GM12878 (cell line): ENCODE data around the gene DIS3L2. TPM values are rescaled to one million over a fixed set of nuclear protein-coding genes. Genes with fewer than 3 reads are reported as not detected.
A peak's percentile ranks its signal among the peaks of the same experiment; 100 is the strongest.

Experiments
- ATAC-seq: fragments of 200-7000 bp; cut with Tn5 transposase; 3 replicates; pipeline ENCODE4 v1.9.1; 2020; ENCODE audit warnings: mild to moderate bottlenecking, moderate library complexity
- BruUV-seq: library from RNA; stranded (reverse); fragments of 400-500 nt; replicated peaks from 2 replicates; lab custom pipeline; 2021; lab: Mats Ljungman, UMichigan
- CTCF ChIA-PET: fragments of 300-600 bp; sonication (Branson Sonifier 250); formaldehyde crosslinking; extraction: SDS; loops from one replicate; lab custom pipeline; 2021; ENCODE audit warnings: inconsistent platforms; lab: Yijun Ruan, JAX
- POLR2A ChIA-PET: fragments of 350-600 bp; formaldehyde crosslinking; extraction: SDS; loops from one replicate; lab custom pipeline; 2021; ENCODE audit warnings: inconsistent platforms; lab: Charles Lee
- RAD21 ChIA-PET: fragments of 300-600 bp; sonication (Branson Sonifier 250); formaldehyde crosslinking; loops from one replicate; lab custom pipeline; 2023; ENCODE audit warnings: antibody characterized with exemption; ENCODE audit not compliant: unreplicated experiment; lab: Charles Lee
- SMC1A ChIA-PET: fragments of 300-600 bp; sonication (Branson Sonifier 250); formaldehyde crosslinking; loops from one replicate; lab custom pipeline; 2023; ENCODE audit not compliant: unreplicated experiment, uncharacterized antibody; lab: Charles Lee
- DNase-seq: peaks from one replicate; pipeline ENCODE4 v3.0.0-alpha.2; 2011; ENCODE audit warnings: low read depth, low spot score
- FAIRE-seq: peaks from 3 replicates; lab custom pipeline; 2011; peaks lifted over from hg19 to GRCh38; lab: Jason Lieb, UNC
- H2AFZ ChIP-seq: 2 replicates; pipeline ENCODE4 v1.6.0; 2011; ENCODE audit warnings: low read depth, low read length, control low read depth; ENCODE audit not compliant: control insufficient read depth
- H3K27ac ChIP-seq: 2 replicates; pipeline ENCODE4 v1.5.1; 2011; ENCODE audit warnings: control low read depth; ENCODE audit not compliant: control insufficient read depth, insufficient read depth
- H3K27me3 ChIP-seq, 2 experiments: replicated peaks in 1 of 2; 2 replicates each; pipeline versions ENCODE4 v1.6.0 to v1.6.1; 2011; ENCODE audit warnings: low read length in 1 of 2; ENCODE audit not compliant: control insufficient read depth in 2 of 2, insufficient read depth in 2 of 2
- H3K36me3 ChIP-seq, 2 experiments: 2 replicates each; pipeline ENCODE4 v1.5.1; 2011; ENCODE audit warnings: low read length in 1 of 2; ENCODE audit not compliant: control insufficient read depth in 2 of 2, insufficient read depth in 2 of 2
- H3K4me1 ChIP-seq: 2 replicates; pipeline ENCODE4 v1.6.1; 2011; ENCODE audit warnings: mild to moderate bottlenecking, low read length, moderate library complexity, mixed read lengths; ENCODE audit not compliant: control insufficient read depth, insufficient read depth
- H3K4me2 ChIP-seq: 2 replicates; pipeline ENCODE4 v1.6.0; 2011; ENCODE audit warnings: control low read depth; ENCODE audit not compliant: control insufficient read depth, insufficient read depth
- H3K4me3 ChIP-seq: fragments of 200-600 bp; sonication (generic); 2 replicates; pipeline ENCODE4 v1.5.1; 2016
- H3K79me2 ChIP-seq: 2 replicates; pipeline ENCODE4 v1.6.0; 2011; ENCODE audit warnings: low read length; ENCODE audit not compliant: control insufficient read depth, insufficient read depth
- H3K9ac ChIP-seq: 2 replicates; pipeline ENCODE4 v1.8.0; 2011; ENCODE audit warnings: low read length, control low read depth, mixed read lengths; ENCODE audit not compliant: control insufficient read depth, insufficient read depth
- H3K9me3 ChIP-seq: replicated peaks from 3 replicates; pipeline ENCODE4 v1.5.1; 2011; ENCODE audit warnings: mild to moderate bottlenecking, low read length; ENCODE audit not compliant: control insufficient read depth, insufficient read depth
- H4K20me1 ChIP-seq: 2 replicates; pipeline ENCODE4 v1.6.0; 2011; ENCODE audit not compliant: control insufficient read depth, insufficient read depth
- CHD4 ChIP-seq: fragments of 200-600 bp; sonication (generic); IDR thresholded peaks from 2 replicates; pipeline ENCODE4 v1.6.1; 2016; ENCODE audit warnings: mild to moderate bottlenecking
- KDM1A ChIP-seq: fragments of 200-600 bp; sonication (generic); IDR thresholded peaks from 2 replicates; pipeline ENCODE4 v1.6.1; 2016; ENCODE audit warnings: borderline replicate concordance
- POLR2AphosphoS5 ChIP-seq: IDR thresholded peaks from 2 replicates; pipeline ENCODE4 v1.6.1; 2011; ENCODE audit warnings: mild to moderate bottlenecking, low read length, inconsistent platforms
- RAD21 ChIP-seq: IDR thresholded peaks from 2 replicates; pipeline ENCODE4 v1.6.1; 2011; ENCODE audit warnings: mild to moderate bottlenecking, low read depth, low read length, moderate library complexity; ENCODE audit not compliant: insufficient read depth
- RBBP5 ChIP-seq: fragments of 200-600 bp; sonication (generic); conservative IDR thresholded peaks from 2 replicates; pipeline ENCODE4 v1.6.1; 2016
- SIX5 ChIP-seq: IDR thresholded peaks from 2 replicates; pipeline ENCODE4 v1.6.1; 2011; ENCODE audit warnings: mild to moderate bottlenecking, low read depth, low read length, moderate library complexity; ENCODE audit not compliant: severe bottlenecking
- SMAD1 ChIP-seq: fragments of 450-650 bp; IDR thresholded peaks from 2 replicates; pipeline ENCODE4 v1.6.1; 2018; ENCODE audit warnings: mild to moderate bottlenecking, low read depth; ENCODE audit not compliant: partially characterized antibody
- SMC3 ChIP-seq: IDR thresholded peaks from 2 replicates; pipeline ENCODE4 v1.6.1; 2011; ENCODE audit warnings: low read length, improper control_type of control experiment, borderline replicate concordance
- SPI1 ChIP-seq: IDR thresholded peaks from 2 replicates; pipeline ENCODE4 v1.6.1; 2011; ENCODE audit warnings: low read depth, mild to moderate bottlenecking, low read length, moderate library complexity, borderline replicate concordance; ENCODE audit not compliant: insufficient read depth
- YY1 ChIP-seq: IDR thresholded peaks from 2 replicates; pipeline ENCODE4 v1.6.1; 2011; ENCODE audit warnings: low read depth, mild to moderate bottlenecking, low read length
- ZBTB4 ChIP-seq: fragments of 450-650 bp; formaldehyde crosslinking; IDR thresholded peaks from 2 replicates; pipeline ENCODE4 v1.4.0; 2022; ENCODE audit warnings: mild to moderate bottlenecking, moderate library complexity
- ZNF274 ChIP-seq: IDR thresholded peaks from one replicate; pipeline ENCODE4 v1.8.0; 2011; ENCODE audit not compliant: insufficient read length, insufficient read depth
- WGBS: methylation state at CpG from one replicate; pipeline ENCODE4 v1.1.6; 2016; ENCODE audit warnings: low lambda C conversion rate; ENCODE audit not compliant: insufficient replicate concordance, insufficient coverage; ENCODE audit errors: missing lambda C conversion rate; 5-methylcytosine and 5-hydroxymethylcytosine counted together
- in situ Hi-C: fragments of 300-500 bp; cut with MboI; formaldehyde crosslinking; loops from 9 replicates; pipeline ENCODE4 v1.14.3; 2018; ENCODE audit warnings: mixed read lengths
- intact Hi-C: fragments of 100-400 bp; cut with micrococcal nuclease; formaldehyde crosslinking; loops from one replicate; pipeline ENCODE4 v1.14.2; 2022; ENCODE audit not compliant: unreplicated experiment
- polyA plus RNA-seq, 11 experiments: library from polyadenylated mRNA; depleted of rRNA in 4 of 11; unstranded in 6 of 11; stranded (reverse) in 5 of 11; fragments of >200 nt; fragmentation: Nextera tagmentation in 4 of 11; fragmentation: Illumina TruSeq in 1 of 11; extraction: Ambion mirVana in 4 of 11; extraction: Trizol in 1 of 11; gene quantifications; 1 replicate in 1 of 11; 2 replicates in 10 of 11; pipeline versions ENCODE4 v1.2.1 to v1.2.3, GENCODE V29; 2011 to 2016; ENCODE audit warnings: inconsistent platforms in 2 of 11, missing spikeins in 2 of 11, low read depth in 1 of 11
- total RNA-seq, 4 experiments: library from RNA; depleted of rRNA in 3 of 4; stranded (reverse); fragments of >200 nt in 3 of 4; fragmentation: Illumina TruSeq in 1 of 4; extraction: Trizol in 1 of 4; gene quantifications; 2 replicates each; pipeline versions ENCODE4 v1.2.1 to v1.2.3, GENCODE V29; 2013 to 2021
- TF ChIP-seq, protein P1 (sequence below), 3 experiments: IDR thresholded peaks in 2 of 3; conservative IDR thresholded peaks in 1 of 3; 2 replicates each; pipeline ENCODE4 v1.5.1; 2011; ENCODE audit warnings: low read depth in 3 of 3, low read length in 3 of 3, mild to moderate bottlenecking in 3 of 3, control low read depth in 2 of 3, moderate library complexity in 2 of 3, inconsistent platforms in 1 of 3, mixed read lengths in 1 of 3; ENCODE audit not compliant: control insufficient read depth in 2 of 3, insufficient read depth in 1 of 3; ENCODE audit errors: extremely low read depth in 1 of 3

DIS3L2 gene
- total and polyA plus RNA-seq, 10 of the 15 experiments (the other 5 are each of a cell fraction or from before 2014, with no cell fraction given): 3.5 to 27.1 (median 16.0) TPM

- intact Hi-C loops: loop anchor here (10.0 kb wide), 1 partner anchor 368 kb away; the partner anchor contains the start of gene NPPC
- ChIA-PET CTCF (interaction anchor here (0.6 to 3.5 kb wide), 32 partner anchors 9 to 446 kb away, joined by 3 to 20 read pairs (median 4); partner anchors contain the start of gene NPPC), POLR2A (no interaction called here), SMC1A (interaction anchor here (0.6 to 2.0 kb wide), 11 partner anchors 8 to 442 kb away, joined by 3 to 7 read pairs (median 4); no protein-coding TSS in a partner anchor), RAD21 (interaction anchor here (0.5 to 1.7 kb wide), 5 partner anchors 32 to 386 kb away, joined by 3 to 7 read pairs (median 3); no protein-coding TSS in a partner anchor)
- H3K9me3 ChIP-seq: no peaks in the 10 kb centered on the region
- TF ChIP-seq SPI1 (peak; percentile 38; the same call in 1 of the 2 replicates), RBBP5 (no peak), ZNF274 (no peak), ZBTB4 (no peak), SMC3 (peak; percentile 86), RAD21 (peak; percentile 67), SIX5 (no peak), SMAD1 (no peak), YY1 (peak; percentile 48; the same call in 1 of the 2 replicates), KDM1A (no peak), POLR2AphosphoS5 (no peak), CHD4 (no peak)
- TF ChIP-seq, protein P1, sequence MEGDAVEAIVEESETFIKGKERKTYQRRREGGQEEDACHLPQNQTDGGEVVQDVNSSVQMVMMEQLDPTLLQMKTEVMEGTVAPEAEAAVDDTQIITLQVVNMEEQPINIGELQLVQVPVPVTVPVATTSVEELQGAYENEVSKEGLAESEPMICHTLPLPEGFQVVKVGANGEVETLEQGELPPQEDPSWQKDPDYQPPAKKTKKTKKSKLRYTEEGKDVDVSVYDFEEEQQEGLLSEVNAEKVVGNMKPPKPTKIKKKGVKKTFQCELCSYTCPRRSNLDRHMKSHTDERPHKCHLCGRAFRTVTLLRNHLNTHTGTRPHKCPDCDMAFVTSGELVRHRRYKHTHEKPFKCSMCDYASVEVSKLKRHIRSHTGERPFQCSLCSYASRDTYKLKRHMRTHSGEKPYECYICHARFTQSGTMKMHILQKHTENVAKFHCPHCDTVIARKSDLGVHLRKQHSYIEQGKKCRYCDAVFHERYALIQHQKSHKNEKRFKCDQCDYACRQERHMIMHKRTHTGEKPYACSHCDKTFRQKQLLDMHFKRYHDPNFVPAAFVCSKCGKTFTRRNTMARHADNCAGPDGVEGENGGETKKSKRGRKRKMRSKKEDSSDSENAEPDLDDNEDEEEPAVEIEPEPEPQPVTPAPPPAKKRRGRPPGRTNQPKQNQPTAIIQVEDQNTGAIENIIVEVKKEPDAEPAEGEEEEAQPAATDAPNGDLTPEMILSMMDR (IDR thresholded peaks at IDR 0.05 in 2 of 3, conservative IDR thresholded peaks at IDR 0.05 in 1 of 3; ENCODE audit: control insufficient read depth in 2 of 3, extremely low read depth in 1 of 3, insufficient read depth in 1 of 3, low read depth in 3 of 3, low read length in 3 of 3): peak; percentile 77 to 94 (median 87)
- WGBS: 47% methylated on average over 9 of the region's 9 CpGs
- H3K4me1 ChIP-seq: no peaks in the 10 kb centered on the region
- H3K79me2 ChIP-seq: no peaks in the 10 kb centered on the region
- BruUV-seq: no TSS peak
- no peak for DNase-seq
- in situ Hi-C loops: no loop called here
- no peak overlapping the region for H3K4me2 ChIP-seq
- peak; percentile 74 for FAIRE-seq
- no peaks in the 10 kb centered on the region for H4K20me1 ChIP-seq
- H3K27me3 ChIP-seq: no peaks in the 10 kb centered on the region
- no peak overlapping the region for H3K4me3 ChIP-seq
- H3K27ac ChIP-seq: no peak overlapping the region
- no peak overlapping the region for H3K9ac ChIP-seq
- peaks cover 0 to 3% of the 10 kb centered on the region in 2 experiments; a peak in 3 of 4 replicates for H3K36me3 ChIP-seq
- H2AFZ ChIP-seq: no peak overlapping the region; the same call in 1 of the 2 replicates
- peak; percentile 98 for ATAC-seq
These were observed 331.1 kb downstream of the DIS3L2 start for GRCh38 chr2:232292395-232293154.
